Caco-2 (cell line): ENCODE measurements around the gene ILRUN. TPM values are rescaled to one million over a fixed set of nuclear protein-coding genes. Genes with fewer than 3 reads are reported as not detected.
"Not testable (repeated sequence)": the region's sequence is repeated elsewhere in the genome, so short reads cannot be mapped to it uniquely, and the experiment has no call there.

Experiments
- BruUV-seq: library from RNA; stranded (reverse); fragments of 400-500 nt; replicated peaks from 2 replicates; lab custom pipeline; 2021; lab: Mats Ljungman, UMichigan
- CTCF ChIA-PET: fragments of 300-600 bp; sonication (Branson Sonifier 250); formaldehyde crosslinking; loops from one replicate; lab custom pipeline; 2022; ENCODE audit warnings: antibody characterized with exemption; lab: Charles Lee
- POLR2A ChIA-PET: fragments of 300-600 bp; sonication (Branson Sonifier 250); formaldehyde crosslinking; loops from one replicate; lab custom pipeline; 2022; ENCODE audit warnings: antibody characterized with exemption; lab: Charles Lee
- DNase-seq, 2 experiments: peaks; one replicate each; pipeline versions ENCODE4 v3.0.0 to v3.0.0-alpha.2; 2020 to 2022
- H3K27me3 ChIP-seq: replicated peaks from 2 replicates; pipeline ENCODE4 v1.6.0; 2011; ENCODE audit warnings: low read length; ENCODE audit not compliant: control insufficient read depth, insufficient read depth
- H3K36me3 ChIP-seq: 2 replicates; pipeline ENCODE4 v1.5.1; 2011; ENCODE audit warnings: low read length; ENCODE audit not compliant: control insufficient read depth, insufficient read depth
- H3K4me1 ChIP-seq: fragments of 250-450 bp; sonication (Bioruptor Pico); 2 replicates; pipeline ENCODE4 v1.5.1; 2020; ENCODE audit warnings: mild to moderate bottlenecking
- H3K4me3 ChIP-seq: 2 replicates; pipeline ENCODE4 v1.5.1; 2011; ENCODE audit warnings: low read depth, mild to moderate bottlenecking, control low read depth, low read length
- H3K9me3 ChIP-seq: fragments of 250-450 bp; sonication (Bioruptor Pico); 2 replicates; pipeline ENCODE4 v1.5.1; 2020; ENCODE audit warnings: mild to moderate bottlenecking, moderate library complexity
- H3K27ac Mint-ChIP-seq: one replicate; pipeline ENCODE4 v1.8.0; 2022; ENCODE audit warnings: mixed read lengths; ENCODE audit not compliant: unreplicated experiment
- H3K27me3 Mint-ChIP-seq: one replicate; pipeline ENCODE4 v1.8.0; 2022; ENCODE audit warnings: mixed read lengths; ENCODE audit not compliant: insufficient read depth, unreplicated experiment
- H3K36me3 Mint-ChIP-seq: one replicate; pipeline ENCODE4 v1.8.0; 2022; ENCODE audit warnings: mild to moderate bottlenecking, mixed read lengths; ENCODE audit not compliant: insufficient read depth, unreplicated experiment
- H3K4me1 Mint-ChIP-seq: one replicate; pipeline ENCODE4 v1.8.0; 2022; ENCODE audit warnings: low read depth, mixed read lengths; ENCODE audit not compliant: unreplicated experiment
- H3K4me3 Mint-ChIP-seq: one replicate; pipeline ENCODE4 v1.8.0; 2022; ENCODE audit warnings: mild to moderate bottlenecking, moderate library complexity, mixed read lengths; ENCODE audit not compliant: unreplicated experiment
- H3K9me3 Mint-ChIP-seq: one replicate; pipeline ENCODE4 v1.8.0; 2022; ENCODE audit warnings: mixed read lengths; ENCODE audit not compliant: unreplicated experiment
- intact Hi-C: fragments of 100-400 bp; cut with micrococcal nuclease; formaldehyde crosslinking; loops from one replicate; pipeline ENCODE4 v1.10.0; 2022; ENCODE audit not compliant: unreplicated experiment
- total RNA-seq: library from RNA; stranded (reverse); gene quantifications from 2 replicates; pipeline ENCODE4 v1.2.3, GENCODE V29; 2022
- TF ChIP-seq, protein P1 (sequence below), 2 experiments: fragments of 200-600 bp in 1 of 2; IDR thresholded peaks; 1 replicate in 1 of 2; 2 replicates in 1 of 2; pipeline versions ENCODE4 v1.5.1 to v1.8.0; 2011 to 2022; ENCODE audit warnings: antibody characterized with exemption in 1 of 2, control low read depth in 1 of 2, inconsistent platforms in 1 of 2, low read depth in 1 of 2, low read length in 1 of 2, mild to moderate bottlenecking in 1 of 2, moderate library complexity in 1 of 2; ENCODE audit not compliant: insufficient read depth in 1 of 2, severe bottlenecking in 1 of 2, unreplicated experiment in 1 of 2

The ILRUN gene
- total RNA-seq, 1 experiment from 2014 or later, result 95.9 TPM

- BruUV-seq, result no TSS peak
- Histone ChIP-seq H3K27me3 (no peaks in the 10 kb centered on the region), H3K9me3 (no peaks in the 10 kb centered on the region), H3K36me3 (no peaks in the 10 kb centered on the region), H3K4me3 (no peak overlapping the region), H3K4me1 (peaks cover 90% of the 10 kb centered on the region)
- intact Hi-C loops, result loop anchor here (2.0 to 5.0 kb wide), 2 partner anchors 25 to 76 kb away; partner anchors contain the start of gene ILRUN
- H3K27me3 Mint-ChIP-seq, result no peaks in the 10 kb centered on the region
- H3K36me3 Mint-ChIP-seq, result peaks cover 5% of the 10 kb centered on the region
- peaks cover 48% of the 10 kb centered on the region for H3K4me1 Mint-ChIP-seq
- POLR2A ChIA-PET, result interaction anchor here (0.6 kb wide), 1 partner anchor 86 kb away, joined by 5 read pairs; the partner anchor contains the start of gene SNRPC
- H3K9me3 Mint-ChIP-seq, result no peaks in the 10 kb centered on the region
- no peak for DNase-seq
- peak overlapping the region; percentile 80 for H3K27ac Mint-ChIP-seq
- TF ChIP-seq, protein P1, sequence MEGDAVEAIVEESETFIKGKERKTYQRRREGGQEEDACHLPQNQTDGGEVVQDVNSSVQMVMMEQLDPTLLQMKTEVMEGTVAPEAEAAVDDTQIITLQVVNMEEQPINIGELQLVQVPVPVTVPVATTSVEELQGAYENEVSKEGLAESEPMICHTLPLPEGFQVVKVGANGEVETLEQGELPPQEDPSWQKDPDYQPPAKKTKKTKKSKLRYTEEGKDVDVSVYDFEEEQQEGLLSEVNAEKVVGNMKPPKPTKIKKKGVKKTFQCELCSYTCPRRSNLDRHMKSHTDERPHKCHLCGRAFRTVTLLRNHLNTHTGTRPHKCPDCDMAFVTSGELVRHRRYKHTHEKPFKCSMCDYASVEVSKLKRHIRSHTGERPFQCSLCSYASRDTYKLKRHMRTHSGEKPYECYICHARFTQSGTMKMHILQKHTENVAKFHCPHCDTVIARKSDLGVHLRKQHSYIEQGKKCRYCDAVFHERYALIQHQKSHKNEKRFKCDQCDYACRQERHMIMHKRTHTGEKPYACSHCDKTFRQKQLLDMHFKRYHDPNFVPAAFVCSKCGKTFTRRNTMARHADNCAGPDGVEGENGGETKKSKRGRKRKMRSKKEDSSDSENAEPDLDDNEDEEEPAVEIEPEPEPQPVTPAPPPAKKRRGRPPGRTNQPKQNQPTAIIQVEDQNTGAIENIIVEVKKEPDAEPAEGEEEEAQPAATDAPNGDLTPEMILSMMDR (IDR thresholded peaks at IDR 0.05; ENCODE audit: insufficient read depth in 1 of 2, low read depth in 1 of 2, low read length in 1 of 2, severe bottlenecking in 1 of 2, unreplicated experiment in 1 of 2), result no peak
- CTCF ChIA-PET, result no interaction called here
- peak overlapping the region; percentile 38 for H3K4me3 Mint-ChIP-seq
Observed at GRCh38 chr6:34671367-34671766, 25.2 kb downstream of the ILRUN start.

DNA sequence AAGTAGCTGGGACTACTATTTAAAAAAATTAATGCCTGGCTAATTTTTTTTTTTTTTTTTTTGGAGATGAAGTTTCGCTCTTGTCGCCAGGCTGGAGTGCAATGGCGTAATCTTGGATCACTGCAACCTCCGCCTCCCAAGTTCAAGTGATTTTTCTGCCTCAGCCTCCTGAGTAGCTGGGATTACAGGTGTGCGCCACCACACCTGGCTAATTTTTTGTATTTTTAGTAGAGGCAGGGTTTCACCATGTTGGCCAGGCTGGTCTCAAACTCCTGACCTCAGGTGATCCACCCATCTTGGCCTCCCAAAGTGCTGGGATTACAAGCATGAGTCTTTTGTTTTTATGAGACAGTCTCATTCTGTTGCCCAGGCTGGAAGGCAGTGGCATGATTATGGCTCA, 27.8 kb downstream of the ILRUN start:
- H3K27me3 ChIP-seq, H3K9me3 Mint-ChIP-seq, CTCF ChIA-PET, H3K4me3 ChIP-seq, POLR2A ChIA-PET, H3K27me3 Mint-ChIP-seq, H3K27ac Mint-ChIP-seq, H3K36me3 ChIP-seq, H3K36me3 Mint-ChIP-seq, H3K9me3 ChIP-seq, intact Hi-C loops, BruUV-seq, DNase-seq, H3K4me3 Mint-ChIP-seq: not testable (repeated sequence)
- H3K4me1 Mint-ChIP-seq, result peaks cover 47% of the 10 kb centered on the region
- H3K4me1 ChIP-seq, result peaks cover 89% of the 10 kb centered on the region

- H3K36me3 Mint-ChIP-seq, result peaks cover 5% of the 10 kb centered on the region
- Histone ChIP-seq H3K36me3 (no peaks in the 10 kb centered on the region), H3K9me3 (no peaks in the 10 kb centered on the region), H3K27me3 (no peaks in the 10 kb centered on the region), H3K4me3 (no peak overlapping the region), H3K4me1 (peaks cover 88% of the 10 kb centered on the region)
- H3K27me3 Mint-ChIP-seq, result no peaks in the 10 kb centered on the region
- H3K4me3 Mint-ChIP-seq, result peak overlapping the region; percentile 5
- CTCF ChIA-PET, result no interaction called here
- H3K27ac Mint-ChIP-seq, result peak overlapping the region; percentile 30
- TF ChIP-seq, protein P1 (IDR thresholded peaks at IDR 0.05; ENCODE audit: insufficient read depth in 1 of 2, low read depth in 1 of 2, low read length in 1 of 2, severe bottlenecking in 1 of 2, unreplicated experiment in 1 of 2), result no peak
- no peaks in the 10 kb centered on the region for H3K9me3 Mint-ChIP-seq
- intact Hi-C loops, result no loop called here
- no TSS peak for BruUV-seq
- DNase-seq, result no peak
- peaks cover 44% of the 10 kb centered on the region for H3K4me1 Mint-ChIP-seq
- POLR2A ChIA-PET, result no interaction called here
Observed at GRCh38 chr6:34667481-34668238, 28.9 kb downstream of the ILRUN start.
